Measurements from ENCODE around the gene UQCR11.

UQCR11 gene

DNA sequence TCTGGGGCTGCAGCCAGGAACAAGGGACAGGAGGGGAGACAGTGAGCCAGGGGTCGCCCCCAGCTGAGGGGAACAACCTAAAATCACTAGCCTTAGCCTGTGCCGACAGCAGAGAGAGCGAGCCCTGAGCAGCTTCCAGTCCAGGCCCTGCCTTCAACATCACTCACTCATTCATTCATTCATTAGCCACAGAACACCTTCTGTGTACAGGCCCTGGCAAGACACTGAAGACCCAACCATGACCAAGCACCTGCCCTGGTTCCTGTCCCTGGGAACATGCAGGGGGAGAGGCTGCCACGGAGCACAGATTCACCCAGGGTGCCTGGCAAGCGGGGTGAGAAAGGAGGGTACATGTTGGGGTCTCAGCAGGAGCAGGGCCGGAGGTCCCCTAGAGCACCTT lies 42.0 kb downstream of the UQCR11 start:
- DNase-seq: no peak

DNA sequence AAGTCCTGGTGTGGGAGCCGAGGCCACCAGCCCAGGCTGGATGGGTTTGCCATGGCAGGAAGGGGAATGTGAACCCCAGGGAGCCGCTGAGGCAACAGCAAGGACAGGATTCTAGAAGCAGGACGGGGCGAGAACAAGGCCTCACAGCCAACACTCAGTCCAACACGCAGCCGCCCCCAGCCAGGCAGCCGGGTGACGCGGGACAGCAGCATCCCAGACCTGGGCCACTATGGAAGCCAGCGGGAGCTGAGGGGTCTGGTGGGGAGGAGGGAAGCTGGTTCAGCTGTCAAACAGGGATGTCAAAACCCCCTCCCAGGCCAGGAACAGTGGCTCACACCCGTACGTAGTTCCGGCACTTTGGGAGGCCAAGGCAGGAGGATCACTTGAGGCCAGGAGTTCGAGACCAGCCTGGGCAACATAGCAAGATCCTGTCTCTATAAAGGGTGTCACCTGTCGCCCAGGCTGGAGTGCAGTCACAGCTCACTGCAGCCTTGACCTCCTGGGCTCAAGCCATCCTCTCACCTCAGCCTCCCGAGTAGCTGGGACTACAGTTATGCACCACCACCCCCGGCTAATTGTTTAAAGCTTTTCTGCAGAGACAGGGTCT lies 43.9 kb downstream of the UQCR11 start:
- no peak for DNase-seq

DNA sequence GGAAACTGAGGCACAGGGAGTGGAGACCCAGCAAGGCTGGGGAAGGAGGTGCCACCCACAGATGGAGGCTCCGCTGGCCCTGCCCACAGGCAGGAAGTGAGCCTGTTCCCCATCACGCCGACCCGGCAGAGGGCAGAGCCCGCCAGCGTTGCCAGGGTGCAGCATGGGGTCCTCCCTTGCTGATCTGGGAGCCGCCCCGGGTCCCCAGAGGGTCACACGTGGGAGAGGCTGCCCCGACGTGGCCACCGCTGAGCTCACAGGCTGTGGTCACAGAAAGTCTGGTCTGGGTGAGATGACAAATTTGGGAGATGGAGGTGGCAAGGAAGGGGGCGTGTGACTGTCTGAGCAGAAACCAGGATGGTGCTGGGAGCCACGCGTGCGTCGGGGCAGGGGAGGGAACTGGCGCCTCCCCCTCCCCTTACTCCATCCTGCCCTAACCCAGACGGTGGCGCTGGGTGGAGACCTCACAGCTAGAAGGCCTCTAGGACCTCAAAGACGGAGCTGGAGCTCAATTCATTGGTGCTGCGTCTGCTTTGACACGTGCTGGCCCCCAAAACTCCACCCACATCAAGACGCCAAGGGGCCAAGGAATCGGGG lies 44.9 kb downstream of the UQCR11 start:
- DNase-seq: no peak

DNA sequence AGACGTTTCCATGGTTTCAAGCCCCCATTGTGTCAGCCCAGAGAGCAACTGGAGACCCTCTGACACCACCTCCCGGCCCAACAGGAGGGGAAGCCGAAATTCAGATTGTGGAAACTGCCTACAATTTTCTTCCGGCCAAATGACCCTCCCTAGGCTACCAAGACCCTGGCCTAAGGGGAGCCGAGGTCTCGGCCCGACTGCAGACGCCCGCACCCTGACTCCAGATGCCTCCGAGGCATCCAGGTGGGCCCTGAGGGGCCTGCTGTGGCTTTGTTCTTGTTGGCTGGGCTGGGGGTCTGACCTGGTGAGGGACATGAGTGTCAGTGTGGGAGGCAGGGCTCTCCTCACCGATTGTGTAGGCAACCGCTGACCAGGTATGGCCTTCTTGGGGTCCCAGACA lies 46.7 kb downstream of the UQCR11 start:
- no peak for DNase-seq

DNA sequence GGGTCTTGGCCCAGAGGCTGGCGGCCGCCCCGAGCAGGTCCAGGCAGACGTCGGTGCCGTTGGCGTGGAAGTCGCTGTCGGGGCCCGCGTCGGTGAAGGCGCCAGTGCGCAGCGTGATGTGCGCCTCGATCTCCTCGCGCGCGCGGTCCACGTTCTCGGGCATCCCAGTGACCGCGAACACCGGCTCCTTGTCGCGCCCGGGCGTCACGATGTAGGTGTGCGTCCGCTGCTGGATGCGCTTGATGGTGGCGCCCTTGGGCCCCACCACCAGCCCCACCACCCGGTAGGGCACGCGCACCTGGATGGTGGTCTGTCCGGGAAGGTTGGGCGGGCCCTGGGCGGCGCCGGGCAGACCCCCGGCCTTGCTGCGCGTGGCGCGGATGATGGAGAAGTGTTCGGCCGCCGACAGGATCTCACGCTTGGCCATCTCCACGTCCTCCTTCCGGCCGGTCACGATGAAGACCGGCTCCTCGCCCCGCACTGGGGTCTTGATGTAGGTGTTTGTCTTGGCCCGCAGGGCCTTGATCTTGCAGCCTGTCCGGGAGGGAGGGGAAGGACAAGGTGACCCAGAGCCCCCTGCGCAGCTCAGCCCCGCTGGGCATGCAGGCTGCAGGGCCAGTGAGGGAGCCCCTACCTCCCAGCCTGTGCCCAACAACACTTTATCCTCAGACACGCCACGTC lies 48.7 kb downstream of the UQCR11 start:
- no peak for DNase-seq

DNA sequence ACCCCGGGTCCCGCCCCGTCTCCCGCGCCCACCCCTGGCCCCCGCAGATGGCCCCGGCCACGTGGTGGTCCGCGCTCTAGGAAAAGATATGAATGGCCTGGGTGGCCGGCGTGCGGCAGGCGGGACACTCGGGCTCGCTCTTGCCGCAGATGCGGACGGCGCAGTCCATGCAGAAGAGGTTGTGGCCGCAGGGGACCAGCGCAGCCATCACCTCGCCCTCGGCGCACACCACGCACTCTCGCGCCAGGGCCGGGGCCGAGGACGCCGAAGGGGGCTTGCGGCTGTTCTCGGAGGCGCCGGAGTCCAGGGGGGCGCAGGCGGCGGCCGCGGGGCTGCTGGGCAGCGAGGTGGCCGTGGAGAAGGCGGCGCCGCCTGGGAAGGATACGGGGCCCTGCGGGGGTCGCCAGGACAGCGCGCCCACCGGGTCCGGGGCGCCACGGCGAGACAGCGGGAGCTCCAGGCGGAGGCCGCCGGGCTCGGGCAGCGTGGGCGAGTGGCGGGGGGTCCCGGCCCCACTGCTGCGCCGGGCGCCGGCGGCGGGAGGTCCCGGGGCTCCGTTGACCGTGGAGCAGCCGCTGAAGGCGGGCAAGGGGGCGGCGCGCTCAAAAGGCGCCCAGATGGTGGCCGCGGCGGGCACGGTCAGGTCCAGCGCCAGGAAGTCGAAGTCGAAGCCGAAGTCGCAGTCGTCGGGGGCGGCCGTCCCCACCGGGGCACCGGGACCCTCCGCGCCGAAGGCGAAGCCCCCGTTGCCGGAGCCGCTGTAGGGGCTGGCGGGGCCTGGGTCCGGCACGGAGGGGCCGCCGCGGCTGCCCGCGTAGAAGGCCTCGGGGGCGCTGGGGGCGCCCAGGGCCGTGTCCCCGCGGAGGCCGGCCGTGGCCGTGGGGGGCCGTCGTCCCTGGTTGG lies 49.5 kb downstream of the UQCR11 start:
- no peak for DNase-seq

DNA sequence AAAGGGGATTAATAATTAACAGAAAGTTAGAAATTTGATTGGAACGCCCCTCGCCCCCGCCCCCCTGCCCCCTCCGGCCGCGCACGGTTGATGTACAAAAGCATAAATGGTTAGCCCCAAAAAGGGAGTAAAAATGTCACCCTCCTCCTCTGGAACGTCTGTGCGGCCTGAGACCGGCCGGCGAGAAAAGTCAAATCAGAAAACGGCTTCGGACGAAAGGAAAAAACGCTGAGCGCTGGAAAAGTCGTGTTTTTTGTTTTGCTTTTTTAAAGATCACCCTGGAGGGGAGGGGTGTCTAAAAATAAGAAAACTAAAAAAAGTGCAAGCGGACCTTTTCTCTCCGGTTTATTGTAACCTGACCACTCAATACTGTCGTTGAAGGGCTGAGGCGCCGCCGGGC lies 50.3 kb downstream of the UQCR11 start:
- no peak for DNase-seq

DNA sequence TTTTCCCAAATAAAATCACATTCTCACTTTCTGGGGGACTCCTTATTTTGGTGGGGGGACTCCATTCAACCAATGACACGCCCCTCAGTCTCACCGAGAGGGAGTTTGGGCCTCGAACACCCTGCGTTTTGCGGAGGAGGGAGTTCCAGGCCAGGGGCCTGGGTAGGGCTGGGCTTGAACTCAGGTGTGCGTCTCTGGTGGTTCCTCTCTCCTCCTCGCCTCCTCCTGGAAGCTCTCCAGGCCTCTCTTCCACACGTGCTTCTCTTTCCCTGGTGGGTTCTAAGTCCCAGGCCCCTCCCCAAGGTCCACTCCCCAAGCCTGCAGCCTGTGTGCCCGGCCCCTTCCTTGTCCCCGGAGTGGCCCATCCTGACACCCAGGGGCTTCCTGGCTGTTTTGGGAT lies 51.8 kb downstream of the UQCR11 start:
- no peak for DNase-seq

DNA sequence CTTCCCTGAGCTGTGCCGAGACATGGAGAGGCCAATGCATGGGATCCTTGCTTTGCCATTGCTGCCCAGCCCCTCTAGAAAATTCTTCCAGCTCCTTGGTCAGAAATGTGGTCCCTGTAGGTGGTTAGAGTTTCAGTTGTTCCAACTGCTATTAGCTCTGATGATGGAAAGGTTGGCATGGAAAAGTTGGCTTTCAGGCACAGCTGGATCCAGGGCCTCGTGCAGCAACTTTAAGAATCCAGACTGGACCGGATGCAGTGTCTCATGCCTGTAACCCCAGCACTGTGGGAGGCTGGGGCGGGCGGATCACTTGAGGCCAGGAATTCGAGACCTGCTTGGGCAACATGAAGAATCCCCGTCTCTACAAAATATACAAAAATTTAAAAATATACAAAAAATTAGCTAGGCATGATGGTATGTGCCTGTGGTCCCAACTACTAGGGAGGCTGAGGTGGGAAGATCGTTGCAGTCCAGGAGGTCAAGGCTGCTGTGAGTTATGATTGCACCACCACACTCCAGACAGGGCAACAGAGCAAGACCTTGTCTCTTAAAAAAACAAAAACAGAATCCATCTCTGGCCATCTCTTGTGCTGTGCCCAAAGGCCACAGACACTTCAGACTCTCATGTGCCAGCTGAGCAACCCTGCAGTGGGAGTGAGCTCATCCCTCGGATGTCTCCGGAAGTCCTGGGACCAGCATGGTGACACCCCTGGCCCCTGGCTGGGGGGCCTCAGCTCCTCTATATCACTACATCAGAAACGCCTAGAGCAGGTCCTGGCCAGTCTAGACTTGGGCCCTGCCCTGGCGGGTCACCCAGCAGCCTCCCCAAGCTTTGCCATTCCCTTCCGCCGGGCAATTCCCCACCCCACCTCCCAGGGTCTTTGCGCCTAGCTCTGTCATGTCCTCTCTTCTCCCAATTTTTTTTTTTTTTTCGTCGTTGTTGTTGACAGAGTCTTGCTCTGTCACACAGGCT lies 53.9 kb downstream of the UQCR11 start:
- DNase-seq: no peak

DNA sequence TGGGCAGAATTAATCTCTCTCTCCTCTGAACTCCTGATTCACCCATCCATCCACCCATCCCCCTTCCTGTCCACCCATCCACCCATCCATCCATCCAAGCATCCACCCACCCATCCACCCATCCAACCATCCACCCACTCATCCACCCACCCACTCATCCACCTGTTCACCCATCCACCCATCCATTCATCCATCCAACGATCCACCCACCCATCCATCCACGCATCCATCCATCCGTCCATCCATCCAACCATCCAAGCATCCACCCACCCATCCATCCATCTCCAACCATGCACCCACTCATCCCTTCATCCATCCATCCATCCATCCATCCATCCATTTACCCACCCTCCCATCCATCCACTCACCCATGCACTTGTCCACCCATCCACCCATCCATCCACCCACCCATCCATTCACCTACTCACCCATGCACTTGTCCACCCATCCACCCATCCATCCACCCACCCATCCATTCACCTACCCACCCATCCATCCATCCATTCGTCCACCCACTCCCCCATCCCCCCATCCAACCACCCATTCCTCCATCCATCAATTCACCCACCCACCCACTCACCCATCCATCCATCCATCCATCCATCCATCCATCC lies 55.8 kb downstream of the UQCR11 start:
- DNase-seq: no peak

Measured in NCI-H748 treated with DMSO at 0.1 percent for 48 hours (cell line).